D721Med (cell line): Measurements from ENCODE around the gene BANF2.

Experiments used
- DNase-seq: peaks from one replicate; pipeline ENCODE4 v3.0.0; 2011; ENCODE audit warnings: low spot score; ENCODE audit not compliant: insufficient read length
- FAIRE-seq: peaks from 2 replicates; lab custom pipeline; 2011; peaks lifted over from hg19 to GRCh38; lab: Jason Lieb, UNC
- CTCF ChIP-seq: IDR thresholded peaks from 2 replicates; pipeline ENCODE4 v1.5.1; 2012; ENCODE audit warnings: mild to moderate bottlenecking, control low read depth; ENCODE audit not compliant: insufficient read depth; ENCODE audit errors: missing control alignments

BANF2 gene

GRCh38 chr20:17738154-17738553 is 38.4 kb downstream of the BANF2 start:
- DNase-seq (no peak), FAIRE-seq (no peak)
- TF ChIP-seq CTCF, result no peak

GRCh38 chr20:17741220-17741619 is 41.5 kb downstream of the BANF2 start:
- FAIRE-seq, result no peak
- no peak for TF ChIP-seq CTCF
- DNase-seq, result no peak

GRCh38 chr20:17742731-17743130 is 43.0 kb downstream of the BANF2 start:
- no peak for TF ChIP-seq CTCF
- DNase-seq (no peak), FAIRE-seq (no peak)

- FAIRE-seq (no peak), DNase-seq (no peak)
- TF ChIP-seq CTCF, result no peak
Observed at GRCh38 chr20:17743677-17744076, 43.9 kb downstream of the BANF2 start.

GRCh38 chr20:17747431-17747846 is 47.7 kb downstream of the BANF2 start:
- FAIRE-seq, result no peak
- DNase-seq, result no peak

GRCh38 chr20:17748279-17748678 is 48.5 kb downstream of the BANF2 start:
- DNase-seq (no peak), FAIRE-seq (no peak)
- no peak for TF ChIP-seq CTCF

More at GRCh38 chr20:17747431-17747846, 47.7 kb downstream of the BANF2 start:
- TF ChIP-seq CTCF, result no peak

GRCh38 chr20:17749626-17749977 is 49.8 kb downstream of the BANF2 start:
- no peak for TF ChIP-seq CTCF
- DNase-seq, result no peak
- no peak for FAIRE-seq
